Activated T-cell treated with anti-CD3 and anti-CD28 coated beads, Interleukin-2, amount 50 U/mL, for 48 hours (primary cell): Measurements from ENCODE around the gene MON1B.
"Not testable (repeated sequence)": the region's sequence is repeated elsewhere in the genome, so short reads cannot be mapped to it uniquely, and the experiment has no call there.

Source experiments
- DNase-seq, 2 experiments: peaks; one replicate each; pipeline ENCODE4 v3.0.0-alpha.2; 2020

MON1B gene

DNA sequence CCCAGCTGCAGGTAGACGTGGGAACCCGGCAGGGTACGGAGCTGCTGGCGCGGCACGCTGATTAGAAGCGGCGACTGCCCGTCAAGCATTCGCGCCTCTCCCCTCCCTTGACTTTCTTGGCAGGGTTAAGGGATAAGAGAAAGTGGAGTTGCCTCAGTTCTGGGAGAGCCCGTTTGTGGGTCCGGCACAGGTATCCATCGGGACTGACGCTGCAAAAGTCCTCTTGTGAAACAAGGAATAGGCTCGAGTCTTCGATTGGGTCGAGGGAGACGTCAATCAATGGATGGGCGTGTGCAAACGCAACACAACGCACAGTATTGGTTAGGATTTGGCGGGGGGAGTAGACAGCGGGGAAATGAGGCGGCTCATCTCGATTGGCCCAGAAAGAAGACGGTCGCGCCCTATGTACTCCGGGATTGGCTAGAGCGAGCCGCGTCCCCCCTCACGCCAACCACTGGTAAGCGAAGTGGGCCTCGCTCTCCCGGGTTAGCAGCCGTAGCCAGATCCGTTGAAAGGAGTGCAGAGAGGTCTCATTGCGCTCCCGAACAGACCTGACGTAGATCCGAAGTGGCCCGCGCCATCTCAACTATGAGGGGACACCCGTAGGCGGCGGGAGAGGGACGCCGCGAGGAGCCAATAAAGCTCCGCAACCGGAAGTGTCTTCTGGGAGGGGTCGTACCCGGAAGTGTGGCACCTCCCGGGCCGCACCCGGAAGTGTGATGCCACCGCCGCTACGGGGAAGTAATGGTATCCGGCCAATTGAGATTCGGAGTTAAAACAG, at the start of gene MON1B:
Gene MON1B, plus strand, starts transcription at position 713 of the 781 bp plus-strand sequence. CDS start 296 bp downstream, outside the sequence.
- DNase-seq: peak; percentile 91 to 94

DNA sequence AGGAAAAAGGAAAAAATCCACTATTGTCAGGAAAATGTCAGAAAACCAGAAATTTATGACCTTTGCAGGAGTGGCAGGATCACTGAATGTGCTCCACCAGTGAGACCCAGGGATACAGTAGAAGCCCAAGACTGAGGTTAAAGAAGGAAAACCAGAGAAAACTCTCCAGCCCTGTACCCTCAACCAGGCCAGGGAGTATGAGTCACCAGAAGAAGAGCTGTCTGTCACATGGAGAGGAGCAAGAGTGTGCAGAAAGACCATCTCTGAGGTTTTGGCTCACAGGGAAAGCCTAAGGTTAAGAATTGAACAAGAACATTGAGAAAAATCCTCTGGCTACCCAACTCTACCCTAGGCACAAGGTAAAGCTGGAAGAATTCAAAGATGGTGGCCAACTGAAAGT, 47.6 kb upstream of the MON1B start:
- DNase-seq: no peak

DNA sequence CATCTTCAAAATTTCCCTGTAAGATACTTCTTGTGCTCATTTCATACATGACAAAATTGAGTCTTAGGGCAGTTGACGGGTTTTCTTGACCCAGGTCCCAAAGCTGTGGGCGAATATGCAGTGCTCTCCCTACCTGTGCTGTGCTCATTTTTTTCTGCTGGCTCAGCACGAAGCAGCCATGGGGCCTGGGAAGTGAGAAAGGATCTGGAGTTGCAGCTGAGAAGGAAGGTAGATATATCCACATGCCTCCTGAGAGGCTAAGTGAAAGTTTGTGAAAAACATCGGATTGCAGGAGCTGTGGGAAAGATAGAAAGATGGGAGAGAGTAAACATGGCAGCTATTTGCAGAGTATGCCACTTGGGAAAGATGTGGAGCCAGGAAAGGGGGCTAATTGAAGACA, 42.9 kb upstream of the MON1B start:
- no peak for DNase-seq

DNA sequence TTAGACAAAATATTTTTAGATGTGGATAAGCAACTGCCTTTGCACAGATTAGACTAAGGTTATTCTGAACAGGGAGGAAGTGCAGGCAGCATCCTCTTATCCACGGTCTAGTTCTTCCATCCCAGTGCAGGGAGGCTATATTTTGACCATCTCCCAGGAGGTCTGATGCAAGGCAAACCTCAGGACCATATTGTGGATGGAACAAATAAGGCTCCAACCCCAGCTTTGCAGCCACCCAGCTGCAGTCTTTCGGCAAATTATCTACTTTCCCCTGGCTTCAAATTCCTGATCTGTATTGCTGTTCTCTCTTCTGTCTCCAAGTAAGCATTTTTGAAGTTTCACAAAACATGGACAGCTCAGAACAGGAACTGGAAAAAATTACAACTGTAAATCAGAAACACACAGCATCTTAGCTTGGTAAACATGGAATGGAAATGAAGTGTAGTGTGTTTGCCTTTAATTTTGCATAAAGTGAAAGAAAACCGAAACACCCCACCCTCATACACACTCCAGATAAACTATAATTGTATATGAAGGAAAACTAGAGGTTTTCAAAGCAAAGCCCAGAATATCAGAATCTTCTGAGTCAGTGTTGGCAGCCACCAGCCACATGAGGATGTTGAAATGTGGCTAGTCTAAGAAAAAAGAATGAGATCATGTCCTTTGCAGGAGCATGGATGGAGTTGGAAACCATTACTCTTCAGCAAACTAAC, 33.5 kb upstream of the MON1B start:
- DNase-seq: no peak

DNA sequence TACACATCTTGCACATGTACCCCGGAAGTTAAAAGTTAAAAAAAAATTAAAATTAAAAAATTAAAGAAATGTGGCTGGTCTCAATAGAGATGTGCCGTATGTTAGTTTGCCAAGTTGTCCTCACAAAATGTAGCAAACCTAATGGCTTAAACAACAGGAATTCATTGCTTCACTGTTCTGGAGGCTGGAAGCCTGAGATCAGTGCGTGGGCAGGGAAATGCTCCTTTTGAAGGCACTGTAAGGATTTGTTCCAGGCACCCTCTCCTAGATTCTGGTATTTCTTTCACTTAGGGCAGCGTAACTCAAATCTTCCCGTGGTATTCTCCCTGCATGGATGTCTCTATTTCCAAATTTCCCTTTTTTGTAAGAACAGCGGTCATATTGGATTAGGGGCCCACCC, 32.7 kb upstream of the MON1B start:
- DNase-seq: no peak

DNA sequence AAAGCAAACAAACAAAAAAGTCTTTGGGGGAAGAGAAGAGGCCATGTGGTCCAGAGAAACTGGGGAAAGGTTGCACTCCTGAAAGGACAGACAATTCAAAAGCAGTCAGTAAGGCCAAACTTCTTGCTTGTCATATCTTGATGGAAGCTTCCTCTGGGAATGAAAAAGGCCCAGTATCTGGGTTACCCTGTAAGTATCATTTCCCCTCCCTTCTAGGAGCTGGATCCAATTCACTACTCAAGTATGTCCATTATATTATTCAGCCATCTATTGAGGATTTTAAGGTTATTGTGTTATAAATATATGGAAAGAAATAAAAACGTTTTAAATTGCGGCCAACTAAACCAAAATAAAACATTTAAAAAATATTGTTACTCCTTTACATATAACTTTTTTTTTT, 26.0 kb upstream of the MON1B start:
- DNase-seq: no peak

DNA sequence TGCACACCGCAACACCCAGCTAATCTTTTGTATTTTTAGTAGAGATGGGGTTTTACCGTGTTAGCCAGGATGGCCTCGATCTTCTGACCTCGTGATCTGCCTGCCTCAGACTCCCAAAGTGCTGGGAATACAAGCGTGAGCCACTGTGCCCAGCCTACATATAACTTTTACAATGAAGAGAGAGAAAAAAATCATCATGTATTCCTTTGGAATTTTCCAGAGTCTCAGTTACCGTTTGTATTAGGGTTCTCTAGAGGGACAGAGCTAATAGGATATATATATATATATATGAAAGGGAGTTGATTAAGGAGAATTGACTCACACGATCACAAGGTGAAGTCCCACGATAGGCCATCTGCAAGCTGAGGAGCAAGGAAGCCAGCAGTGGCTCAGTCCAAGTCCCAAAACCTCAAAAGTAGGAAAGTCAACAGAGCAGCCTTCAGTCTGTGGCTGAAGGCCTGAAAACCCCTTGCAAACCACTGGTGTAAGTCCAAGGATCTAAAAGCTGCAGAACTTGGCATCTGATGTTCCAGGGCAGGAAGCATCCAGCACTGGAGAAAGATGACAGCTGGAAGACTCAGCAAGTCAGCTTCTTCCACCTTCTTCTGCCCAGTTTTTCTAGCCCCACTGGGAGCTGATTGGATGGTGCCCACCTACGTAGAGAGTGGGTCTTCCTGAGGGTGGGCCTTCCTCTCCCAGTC, 25.3 kb upstream of the MON1B start:
- DNase-seq: not testable (repeated sequence)

DNA sequence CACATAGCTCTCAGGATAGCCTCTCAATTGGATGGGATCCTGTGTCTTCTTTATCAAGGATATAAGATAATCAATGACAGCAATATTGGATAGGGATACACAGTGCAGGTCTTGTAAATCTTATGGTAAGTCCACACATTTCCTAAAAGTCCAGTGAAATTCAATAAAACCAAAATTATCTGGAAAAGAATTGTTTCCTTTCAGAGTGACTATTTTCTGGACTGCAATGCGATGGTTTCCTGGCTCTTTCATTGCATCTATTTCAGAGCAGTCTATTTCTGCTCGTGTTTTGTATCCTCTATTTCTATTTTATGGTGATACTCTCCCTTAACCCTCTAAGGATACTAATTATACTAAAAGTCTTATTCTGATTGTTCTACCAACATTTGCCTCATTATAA, 24.3 kb upstream of the MON1B start:
- no peak for DNase-seq

DNA sequence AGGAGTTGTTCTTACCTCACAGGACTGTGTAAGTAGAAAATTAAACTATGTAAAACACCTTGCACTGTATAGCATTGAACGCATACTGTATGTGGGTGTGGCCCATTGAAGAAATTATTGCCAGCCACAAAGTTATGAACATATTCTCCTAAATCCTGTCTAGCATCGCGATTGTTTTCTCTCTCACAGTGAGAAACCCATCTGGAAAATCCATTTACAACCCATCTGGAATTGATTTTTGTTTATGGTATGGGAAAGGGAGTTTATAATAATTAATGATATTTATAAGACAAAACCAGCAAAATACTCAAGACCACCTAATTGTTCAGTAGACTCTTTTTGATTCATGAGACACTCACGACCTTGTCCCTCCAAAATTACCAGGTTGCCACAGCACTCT, 22.1 kb upstream of the MON1B start:
- no peak for DNase-seq

DNA sequence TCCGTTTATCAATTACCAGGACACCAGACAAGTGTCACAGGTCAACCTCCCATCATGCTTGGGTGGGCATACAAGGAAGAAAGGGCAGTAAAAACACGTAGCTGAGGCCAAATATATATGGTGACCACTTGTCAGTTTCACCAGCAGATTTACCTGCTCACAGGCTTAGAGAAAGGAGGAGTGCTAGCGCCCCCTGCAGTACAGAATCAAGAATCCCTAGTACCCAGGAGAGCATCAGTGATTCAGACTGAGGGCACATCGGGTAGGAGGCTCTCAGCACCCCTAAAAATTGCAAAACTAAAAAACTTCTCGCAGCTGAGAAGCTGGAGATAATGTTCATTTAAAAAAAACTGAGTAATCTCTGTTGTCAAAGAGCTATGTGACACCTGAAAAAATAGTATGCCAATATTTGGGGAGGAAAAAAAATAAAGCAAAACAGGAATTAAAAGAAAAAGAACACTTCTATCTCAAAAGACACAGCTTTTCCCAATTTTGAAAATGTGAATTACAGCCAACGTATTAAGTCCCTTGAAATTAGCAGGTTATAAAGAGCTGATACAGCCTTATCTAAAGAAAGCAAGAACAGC, 21.2 kb upstream of the MON1B start:
- DNase-seq: peak; percentile 52 to 58

DNA sequence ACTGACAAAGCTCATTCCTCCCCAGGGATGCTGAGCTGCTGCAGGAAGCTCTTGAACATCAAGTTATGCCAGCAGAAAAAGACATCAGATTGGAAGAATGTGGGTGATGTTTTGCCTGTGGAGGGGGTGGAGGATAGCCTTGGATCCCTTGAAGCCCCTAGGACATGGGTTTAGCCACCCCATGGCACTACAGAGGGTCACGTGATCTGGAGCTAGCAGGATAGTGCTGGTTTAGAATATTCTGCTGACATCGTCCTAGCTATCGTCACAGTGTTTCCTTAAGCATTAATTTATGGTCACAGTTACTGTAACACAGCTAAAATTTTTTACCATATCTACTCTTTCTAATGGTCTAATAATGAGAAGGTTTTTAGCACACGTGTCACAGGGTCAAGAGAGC, 20.2 kb upstream of the MON1B start:
- no peak for DNase-seq

DNA sequence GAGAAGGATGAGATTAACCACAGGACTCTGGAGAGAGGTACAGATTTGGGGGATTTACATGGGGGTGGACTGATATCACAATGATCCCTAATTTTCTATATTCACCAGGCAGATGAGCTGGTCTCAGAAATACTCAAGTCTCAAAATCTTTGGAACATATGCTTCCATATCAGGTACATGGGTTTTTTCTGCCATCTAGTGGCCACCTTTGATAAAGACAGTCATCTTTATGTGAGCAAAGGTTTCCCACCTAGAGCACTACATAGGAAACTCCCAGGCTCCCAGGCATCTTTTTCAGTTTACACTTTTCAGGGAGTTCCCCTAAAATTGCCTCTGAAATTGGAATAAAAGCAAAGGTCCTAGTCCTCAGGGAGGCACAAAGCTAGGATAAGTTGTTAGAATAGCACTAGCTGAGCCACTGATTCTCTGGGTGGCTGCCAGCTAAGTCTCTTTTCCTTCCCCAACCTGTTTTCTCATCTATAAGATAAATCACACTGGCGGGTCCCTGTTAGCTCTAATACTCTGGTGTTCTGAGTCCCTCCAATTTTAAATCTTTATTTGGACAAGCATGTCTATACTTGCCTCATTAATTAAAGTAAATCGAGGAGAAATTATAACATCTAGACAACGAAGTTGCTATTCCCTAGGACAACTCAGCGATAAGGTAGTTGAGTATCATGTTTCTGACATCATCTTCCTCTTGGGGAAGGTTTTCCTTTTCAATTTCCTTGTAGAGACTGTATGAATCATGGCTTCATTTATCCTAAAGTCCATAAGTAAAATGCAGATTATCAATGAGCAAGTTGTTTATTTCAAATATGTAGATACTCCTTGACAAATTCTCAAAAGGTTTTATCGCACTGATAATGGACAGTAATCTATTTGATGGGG, 19.0 kb upstream of the MON1B start:
- no peak for DNase-seq

DNA sequence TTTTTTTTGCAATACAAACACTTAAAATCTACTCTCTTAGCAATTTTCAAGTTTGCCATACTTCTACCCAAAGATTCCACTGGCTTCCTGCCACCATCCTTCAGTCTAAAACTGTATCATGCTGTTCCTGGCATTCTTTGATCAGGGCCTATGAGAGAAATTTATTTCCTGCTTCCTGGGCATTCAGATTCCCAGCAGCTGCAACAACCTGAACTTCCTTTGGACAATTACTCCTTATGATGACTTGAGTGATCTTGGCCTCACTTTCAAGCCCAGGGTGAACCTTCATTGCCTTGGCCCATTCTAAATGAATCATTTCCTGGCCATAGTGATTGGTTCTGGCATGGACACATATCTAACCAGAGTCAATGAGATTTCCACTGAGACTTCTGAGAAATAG, 18.0 kb upstream of the MON1B start:
- DNase-seq: no peak

DNA sequence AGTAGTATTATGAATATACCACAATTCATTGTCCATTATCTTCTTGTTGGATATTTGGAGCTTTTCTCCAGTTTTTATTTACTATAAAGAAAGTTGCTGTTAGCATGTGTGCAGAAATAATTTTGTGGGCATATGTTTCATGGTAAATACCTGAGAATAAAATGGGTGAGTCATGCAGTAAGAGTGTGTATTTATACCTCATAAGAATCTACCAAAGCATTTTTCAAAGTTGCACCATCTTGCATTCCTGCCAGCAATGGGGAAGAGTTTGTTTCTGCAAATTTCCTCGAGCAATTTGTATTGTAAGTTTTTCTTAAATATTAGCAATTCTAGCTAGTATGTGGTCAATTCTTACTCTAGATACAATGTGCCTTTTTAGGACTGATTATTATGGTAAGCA, 7.9 kb upstream of the MON1B start:
- no peak for DNase-seq

DNA sequence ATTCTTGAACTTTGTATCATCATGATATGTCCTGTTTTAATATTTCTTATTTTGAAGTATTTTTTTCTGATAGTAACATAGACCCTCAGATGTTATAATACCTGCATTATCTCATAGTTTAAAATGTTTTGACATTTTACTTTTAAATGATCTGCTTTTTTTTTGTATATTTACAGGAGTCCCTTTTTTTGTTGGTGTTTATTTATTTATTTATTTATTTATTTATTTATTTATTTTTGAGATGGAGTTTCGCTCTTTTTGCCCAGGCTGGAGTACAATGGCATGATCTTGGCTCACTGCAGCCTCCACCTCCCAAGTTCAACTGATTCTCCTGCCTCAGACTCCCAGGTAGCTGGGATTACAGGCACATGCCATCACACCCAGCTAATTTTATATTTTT, 4.7 kb upstream of the MON1B start:
- DNase-seq: not testable (repeated sequence)

DNA sequence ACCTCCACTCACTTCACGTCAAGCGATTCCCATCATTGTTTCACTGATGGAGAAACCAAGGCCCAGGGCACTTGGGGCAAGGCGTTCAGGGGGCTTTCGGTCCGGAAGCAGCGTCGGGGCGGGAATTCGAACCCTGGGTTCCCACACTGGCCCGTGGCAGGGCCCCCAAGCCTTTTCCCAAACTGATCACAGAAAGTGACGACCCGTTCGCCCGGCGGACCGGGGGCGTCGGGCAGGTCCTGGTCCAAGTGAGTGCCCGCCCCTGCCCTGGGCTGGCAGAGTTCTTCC, 856 bp upstream of the MON1B start:
- no peak for DNase-seq

DNA sequence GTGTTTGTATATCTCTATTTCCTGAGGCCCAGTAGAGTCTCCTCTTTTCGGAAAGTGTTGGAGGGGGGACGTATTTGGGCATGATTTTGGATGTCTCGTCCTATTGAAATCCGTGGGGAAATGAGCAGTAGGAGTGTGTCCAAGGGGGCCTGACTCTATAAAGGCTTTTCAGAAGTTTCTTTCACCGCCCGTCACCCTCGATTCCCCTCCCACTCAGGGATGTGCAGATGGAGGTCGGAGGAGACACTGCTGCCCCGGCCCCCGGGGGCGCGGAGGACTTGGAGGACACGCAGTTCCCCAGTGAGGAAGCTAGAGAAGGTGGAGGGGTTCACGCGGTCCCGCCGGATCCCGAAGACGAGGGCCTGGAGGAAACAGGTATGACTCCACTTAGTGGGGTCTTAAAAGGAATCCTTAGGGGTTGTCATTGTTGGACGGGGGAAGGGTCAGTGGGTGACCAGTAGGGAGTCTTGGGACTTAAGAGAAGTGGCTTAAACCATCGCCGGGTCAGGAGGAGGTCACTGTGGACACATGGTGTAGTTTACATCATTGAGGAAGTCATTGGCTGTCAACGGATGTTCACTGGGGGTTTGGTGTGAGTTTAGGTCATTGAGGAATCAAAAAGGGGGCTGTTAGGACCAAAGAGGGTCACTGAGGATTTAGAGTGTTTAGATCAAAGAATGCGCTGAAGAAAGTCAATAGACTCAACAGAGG, 424 bp downstream of the MON1B start:
- DNase-seq: no peak

DNA sequence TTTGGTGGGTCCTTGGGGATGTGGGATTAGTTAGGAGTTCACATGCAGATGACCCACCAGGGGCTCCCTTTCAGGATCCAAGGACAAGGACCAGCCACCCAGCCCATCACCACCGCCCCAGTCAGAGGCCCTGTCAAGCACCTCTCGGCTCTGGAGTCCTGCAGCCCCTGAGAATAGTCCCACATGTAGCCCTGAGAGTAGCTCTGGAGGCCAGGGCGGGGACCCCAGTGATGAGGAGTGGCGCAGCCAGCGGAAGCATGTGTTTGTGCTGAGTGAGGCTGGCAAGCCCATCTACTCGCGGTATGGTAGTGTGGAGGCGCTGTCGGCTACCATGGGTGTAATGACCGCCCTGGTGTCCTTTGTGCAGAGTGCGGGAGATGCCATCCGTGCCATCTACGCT, 2.4 kb downstream of the MON1B start:
- no peak for DNase-seq

DNA sequence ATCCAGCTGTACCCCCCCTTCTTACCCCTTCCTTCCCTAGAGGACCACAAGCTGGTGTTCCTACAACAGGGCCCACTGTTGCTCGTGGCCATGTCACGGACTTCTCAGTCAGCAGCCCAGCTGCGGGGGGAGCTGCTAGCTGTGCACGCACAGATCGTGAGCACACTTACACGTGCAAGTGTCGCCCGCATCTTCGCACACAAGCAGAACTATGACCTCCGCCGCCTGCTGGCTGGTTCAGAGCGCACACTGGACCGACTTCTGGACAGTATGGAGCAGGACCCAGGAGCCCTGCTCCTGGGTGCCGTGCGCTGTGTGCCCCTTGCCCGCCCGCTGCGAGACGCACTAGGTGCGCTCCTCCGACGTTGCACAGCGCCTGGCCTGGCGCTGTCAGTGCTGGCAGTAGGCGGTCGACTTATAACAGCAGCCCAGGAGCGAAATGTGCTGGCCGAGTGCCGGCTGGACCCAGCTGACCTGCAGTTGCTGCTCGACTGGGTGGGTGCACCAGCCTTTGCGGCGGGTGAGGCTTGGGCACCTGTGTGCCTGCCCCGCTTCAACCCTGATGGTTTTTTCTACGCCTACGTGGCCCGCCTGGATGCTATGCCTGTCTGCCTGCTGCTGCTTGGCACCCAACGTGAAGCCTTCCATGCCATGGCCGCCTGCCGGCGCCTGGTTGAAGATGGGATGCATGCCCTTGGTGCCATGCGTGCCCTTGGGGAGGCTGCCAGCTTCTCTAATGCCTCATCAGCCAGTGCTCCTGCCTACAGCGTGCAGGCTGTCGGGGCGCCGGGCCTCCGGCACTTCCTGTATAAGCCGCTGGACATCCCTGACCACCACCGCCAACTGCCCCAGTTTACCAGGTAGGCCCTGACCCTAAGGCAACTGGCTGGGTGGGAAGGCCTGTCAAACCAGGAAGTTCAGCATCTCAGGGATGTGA, 3.6 kb downstream of the MON1B start:
- no peak for DNase-seq

DNA sequence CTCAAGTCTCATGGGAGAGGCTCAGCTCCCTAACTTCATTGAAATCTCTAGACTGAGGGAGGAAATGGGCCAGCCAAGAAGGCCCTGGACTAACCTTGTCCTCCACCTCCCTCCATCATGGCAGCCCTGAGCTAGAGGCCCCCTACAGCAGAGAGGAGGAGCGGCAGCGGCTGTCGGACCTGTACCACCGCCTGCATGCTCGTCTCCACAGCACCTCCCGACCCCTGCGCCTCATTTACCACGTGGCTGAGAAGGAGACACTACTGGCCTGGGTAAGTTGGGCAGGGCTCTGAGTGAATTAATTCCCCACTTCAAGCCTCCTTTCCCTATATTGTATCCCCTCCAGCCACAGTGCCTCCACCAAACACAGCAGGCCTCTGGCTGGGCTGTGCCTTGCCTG, 4.4 kb downstream of the MON1B start:
- DNase-seq: no peak

DNA sequence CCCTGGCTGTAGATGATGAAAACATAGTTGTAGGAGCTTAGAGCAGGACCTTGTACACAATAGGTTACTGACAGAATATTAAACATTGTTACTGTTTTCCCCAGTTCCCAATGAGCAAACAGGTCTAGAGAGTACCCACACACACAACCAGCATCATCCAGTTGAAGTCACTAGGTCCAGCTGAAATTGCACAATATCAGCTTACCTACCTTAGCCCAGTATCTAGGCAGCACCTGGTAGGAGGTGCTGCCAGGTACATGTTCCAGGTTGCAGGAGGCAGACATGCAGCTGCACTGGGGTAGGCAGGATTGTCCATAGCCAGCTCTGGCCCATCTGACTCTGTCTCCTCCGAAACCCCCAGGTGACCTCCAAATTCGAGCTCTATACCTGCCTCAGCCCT, 6.8 kb downstream of the MON1B start:
- no peak for DNase-seq
